GM10847 (cell line): ENCODE results near the gene FES.

ENCODE experiments used
- POLR2A ChIP-seq: IDR thresholded peaks from 2 replicates; pipeline ENCODE4 v1.6.1; 2011; ENCODE audit not compliant: insufficient read length; ENCODE audit errors: extremely low read depth

Gene FES

DNA sequence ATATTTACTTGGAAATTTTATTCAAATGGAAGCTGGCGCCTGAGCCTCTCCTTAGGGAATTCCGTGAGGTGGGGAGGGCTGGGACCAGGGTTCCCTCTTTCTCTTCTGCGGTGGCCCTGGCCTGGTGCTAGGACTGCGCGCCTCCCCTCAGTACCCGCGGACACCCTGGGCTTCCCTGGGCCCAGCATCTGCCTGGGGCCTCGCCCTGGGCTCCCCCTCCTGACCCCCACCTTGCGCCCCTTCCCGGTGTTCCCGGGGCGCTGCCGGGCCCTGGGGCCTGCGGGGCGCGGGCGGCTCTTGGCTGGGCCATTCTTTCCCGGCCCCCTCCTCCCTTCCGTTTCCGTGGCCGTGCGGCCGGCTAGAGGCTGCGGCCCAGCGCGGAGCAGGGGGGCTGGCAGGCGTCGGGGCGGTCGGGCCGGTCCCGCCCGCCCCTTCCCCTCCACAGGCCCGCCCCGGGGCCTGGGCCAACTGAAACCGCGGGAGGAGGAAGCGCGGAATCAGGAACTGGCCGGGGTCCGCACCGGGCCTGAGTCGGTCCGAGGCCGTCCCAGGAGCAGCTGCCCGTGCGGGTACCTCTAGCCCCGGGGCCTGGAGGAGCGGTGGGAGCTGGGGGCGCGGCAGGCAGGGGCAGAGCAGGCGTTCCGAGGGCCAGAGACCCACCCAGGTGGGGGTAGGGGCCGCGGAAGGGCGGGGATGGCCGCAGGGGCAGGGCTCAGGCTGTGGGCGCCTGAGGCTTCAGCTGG, at the start of gene FES:
Gene FES, plus strand, starts transcription at position 529 of the 743 bp plus-strand sequence. CDS start 542 bp downstream, outside the sequence.
- TF ChIP-seq POLR2A = no peak

DNA sequence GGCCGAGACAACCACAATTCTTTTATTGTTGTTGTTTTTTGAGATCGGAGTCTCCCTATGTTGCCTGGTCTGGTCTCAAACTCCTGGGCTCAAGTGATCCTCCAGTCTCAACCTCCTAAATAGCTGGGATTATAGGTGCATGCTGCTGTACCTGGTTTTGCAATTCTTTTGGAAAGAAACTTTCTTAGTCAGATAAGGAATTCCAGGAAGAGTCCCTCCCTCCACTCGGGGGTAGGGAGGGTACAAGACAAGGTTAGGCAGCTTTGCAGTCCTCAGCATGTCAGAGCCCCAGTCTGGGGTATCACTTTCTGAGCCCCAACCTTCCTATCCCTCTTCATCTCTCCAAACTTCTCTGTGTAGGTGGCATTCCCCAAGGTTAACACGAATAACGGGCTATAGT, 49.7 kb upstream of the FES start:
- no peak for TF ChIP-seq POLR2A

DNA sequence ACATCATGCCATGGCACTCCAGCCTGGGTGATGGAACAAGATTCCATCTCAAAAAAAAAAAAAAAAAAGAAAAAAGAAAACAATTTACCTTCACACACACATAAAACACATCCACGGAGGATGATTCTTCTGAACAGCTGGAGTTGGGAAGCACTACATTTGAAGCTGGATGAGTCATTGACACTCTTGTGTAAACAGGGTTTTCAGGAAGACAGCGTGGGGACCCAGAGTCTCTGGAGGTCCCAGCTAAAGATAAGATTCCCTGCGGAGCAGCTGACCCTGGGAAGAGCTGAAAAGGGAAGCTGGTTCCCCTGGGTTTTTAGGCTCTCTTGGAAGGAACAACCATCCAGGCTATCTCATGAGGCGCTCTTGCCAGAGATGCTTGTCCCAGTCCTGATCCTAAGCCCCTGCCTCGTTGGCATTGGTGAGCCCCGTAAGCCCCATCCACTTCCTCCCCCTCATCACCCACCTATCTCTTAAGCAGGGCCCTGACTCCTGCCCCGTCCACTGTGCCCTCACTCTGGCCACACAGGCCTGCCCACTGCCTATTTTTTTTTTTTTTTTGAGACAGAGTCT, 47.9 kb upstream of the FES start:
- no peak for TF ChIP-seq POLR2A

GRCh38 chr15:90837094-90837493, 47.2 kb upstream of the FES start:
- TF ChIP-seq POLR2A = no peak

DNA sequence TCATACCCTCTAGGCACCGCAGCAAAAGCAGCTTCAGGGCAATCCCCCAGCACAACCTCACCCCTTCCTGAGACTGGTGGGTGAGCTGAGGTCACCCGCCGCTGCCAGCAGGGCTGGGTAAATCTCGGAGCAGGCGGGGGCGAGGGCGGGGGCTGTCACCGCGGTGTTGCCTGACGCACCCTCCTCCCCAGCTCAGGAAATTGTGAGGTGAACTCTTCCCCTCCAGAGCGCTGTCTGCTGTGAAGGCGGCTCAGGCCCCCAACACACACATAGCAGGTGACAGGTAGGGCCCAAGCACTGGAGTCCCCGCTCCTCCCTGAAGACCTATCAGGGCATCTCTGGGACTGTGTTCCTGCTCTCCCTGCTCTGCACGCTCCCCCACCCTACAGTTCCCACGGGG, 46.2 kb upstream of the FES start:
- TF ChIP-seq POLR2A = no peak

- TF ChIP-seq POLR2A = no peak
These were observed 45.8 kb upstream of the FES start for GRCh38 chr15:90838544-90838943.

DNA sequence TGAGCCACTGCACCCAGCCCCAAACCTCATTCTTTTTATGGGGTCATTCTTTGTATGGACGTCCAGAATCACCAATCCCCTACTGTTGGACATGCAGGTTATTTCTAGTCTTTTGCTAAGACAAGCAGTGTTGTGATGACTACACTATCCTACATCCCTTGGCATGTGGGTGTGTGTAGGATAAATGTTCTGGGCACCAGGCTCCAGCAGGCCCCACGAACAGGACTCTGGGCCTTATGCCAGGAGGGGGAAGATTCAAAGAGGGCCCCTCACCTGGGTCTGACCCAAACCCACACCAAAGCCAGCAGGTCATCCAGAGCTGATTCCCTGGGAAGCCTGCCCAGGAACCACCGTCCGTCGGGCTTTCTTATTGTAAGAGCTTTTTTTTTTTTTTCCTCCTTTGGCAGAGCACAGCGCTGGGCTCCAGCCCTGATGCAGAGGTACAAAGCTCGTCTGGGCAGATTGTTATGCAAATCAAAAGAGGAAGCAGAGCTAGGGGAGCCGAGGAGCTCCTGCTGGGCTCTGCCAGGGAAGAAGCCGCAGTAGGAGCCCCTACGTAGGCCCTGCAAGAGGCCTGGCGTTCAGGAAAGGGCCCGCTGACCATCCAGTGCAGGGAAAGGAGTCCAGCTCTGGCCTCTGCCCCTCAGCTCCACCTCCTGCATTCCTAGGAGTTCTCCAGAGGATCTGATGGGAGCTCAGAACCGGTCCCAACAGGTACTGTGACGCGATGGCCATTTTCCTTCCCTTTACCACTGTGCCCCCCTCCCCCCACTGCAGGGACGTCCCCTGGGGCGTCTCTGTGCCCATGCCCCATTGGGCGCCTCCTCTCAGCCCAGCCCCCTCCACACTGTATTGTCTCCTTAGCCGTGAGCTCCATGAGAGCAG, 44.9 kb upstream of the FES start:
- peak; percentile 43 for TF ChIP-seq POLR2A

- TF ChIP-seq POLR2A = no peak
These were observed 44.0 kb upstream of the FES start for GRCh38 chr15:90840157-90840855.

DNA sequence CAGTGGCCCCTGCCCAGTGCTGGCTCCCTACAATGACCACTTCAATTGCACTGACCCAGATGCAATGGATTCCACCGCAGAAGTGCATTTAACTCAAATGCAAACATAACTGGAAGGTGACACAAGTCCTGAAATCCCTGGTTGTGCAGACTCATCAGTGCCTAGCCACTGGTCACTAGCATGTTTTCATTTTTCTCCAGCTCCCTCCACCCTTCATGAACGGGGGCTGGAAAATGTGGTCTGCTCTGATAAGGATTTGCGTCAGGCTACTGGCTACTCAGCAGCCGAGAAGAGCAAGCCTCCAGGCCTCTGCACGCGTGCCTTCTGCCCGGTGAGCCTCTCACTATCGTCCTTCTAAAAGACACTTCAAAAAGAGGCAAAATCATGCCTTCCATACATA, 43.4 kb upstream of the FES start:
- no peak for TF ChIP-seq POLR2A

- TF ChIP-seq POLR2A = no peak
These were observed 39.6 kb upstream of the FES start for GRCh38 chr15:90844696-90845095.

DNA sequence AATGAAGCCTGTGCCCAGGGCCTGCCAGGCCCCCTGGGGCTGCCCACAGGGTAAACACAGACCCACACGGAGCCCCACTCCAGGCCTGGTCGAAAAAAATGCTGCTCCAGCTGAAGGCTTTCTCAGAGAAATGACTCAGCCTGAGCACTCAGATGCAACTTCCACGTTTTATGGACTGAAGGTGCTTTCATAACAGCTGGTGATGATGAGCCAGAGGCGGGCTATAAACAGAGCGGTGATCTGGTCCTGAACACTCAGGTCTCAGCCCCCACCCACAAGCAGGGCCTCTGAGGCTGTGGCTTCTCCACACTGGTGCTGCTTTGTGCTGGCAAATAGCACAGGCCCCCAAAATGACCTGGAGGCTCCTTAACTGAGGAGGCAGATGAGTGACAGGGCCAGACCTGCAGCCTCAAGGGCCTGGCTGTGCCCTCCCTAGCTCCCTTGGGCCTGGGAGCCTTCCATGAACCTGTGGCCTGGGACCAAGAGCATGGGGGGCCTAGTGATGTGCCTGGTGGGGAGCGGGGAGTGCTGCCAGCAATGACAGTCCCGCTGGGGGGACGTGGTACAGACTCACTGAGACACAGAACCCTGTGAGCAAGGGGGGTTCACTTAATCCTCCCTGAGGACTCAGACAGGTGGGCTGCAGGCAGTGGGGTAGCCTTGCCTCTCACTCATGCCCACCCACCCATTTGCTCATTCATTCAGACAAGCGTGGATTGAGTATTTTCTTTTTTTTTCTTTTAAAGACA, 38.9 kb upstream of the FES start:
- no peak for TF ChIP-seq POLR2A

GRCh38 chr15:90851114-90851513, 33.2 kb upstream of the FES start:
- no peak for TF ChIP-seq POLR2A

GRCh38 chr15:90851940-90852339, 32.4 kb upstream of the FES start:
- no peak for TF ChIP-seq POLR2A

- no peak for TF ChIP-seq POLR2A
These were observed 29.2 kb upstream of the FES start for GRCh38 chr15:90855139-90855538.

GRCh38 chr15:90857337-90857736, 27.0 kb upstream of the FES start:
- TF ChIP-seq POLR2A = no peak

- TF ChIP-seq POLR2A = no peak
These were observed 26.3 kb upstream of the FES start for GRCh38 chr15:90857883-90858443.
